Measurements from ENCODE around the gene MARCKSL1. TPM values are rescaled to one million over a fixed set of nuclear protein-coding genes. Genes with fewer than 3 reads are reported as not detected.

Gene MARCKSL1
- 159 TPM for polyA plus RNA-seq (2012; ENCODE audit: low read depth, missing spikeins)

- peak; percentile 63 for FAIRE-seq
- peak; percentile 76 for DNase-seq (ENCODE audit: insufficient read length, low spot score)
These were observed at the start of gene MARCKSL1 for GRCh38 chr1:32335790-32336590. MARCKSL1 (minus strand) TSS chr1:32336233; CDS start chr1:32336033, 200 bp downstream.

GRCh38 chr1:32380057-32380456 lies 44.0 kb upstream of the MARCKSL1 start:
- TF ChIP-seq SPI1 (IDR thresholded peaks at IDR 0.05; ENCODE audit: low read depth, low read length) (no peak), TAF1 (IDR thresholded peaks at IDR 0.05; ENCODE audit: low read depth, low read length) (no peak), PAX5 (IDR thresholded peaks at IDR 0.05; ENCODE audit: insufficient read depth, low read length, severe bottlenecking) (no peak), POLR2AphosphoS5 (IDR thresholded peaks at IDR 0.05; ENCODE audit: low read depth, low read length) (no peak), POU2F2 (IDR thresholded peaks at IDR 0.05; ENCODE audit: low read depth, low read length) (no peak), POLR2A (IDR thresholded peaks at IDR 0.05; ENCODE audit: low read depth, low read length) (no peak)
- DNase-seq (ENCODE audit: insufficient read length, low spot score) (no peak), FAIRE-seq (no peak)

More at GRCh38 chr1:32335790-32336590, at the start of gene MARCKSL1:
- TF ChIP-seq TAF1 (IDR thresholded peaks at IDR 0.05; ENCODE audit: low read depth, low read length) = peak; percentile 80
- peak; percentile 93 for TF ChIP-seq POLR2AphosphoS5 (IDR thresholded peaks at IDR 0.05; ENCODE audit: low read depth, low read length)
- TF ChIP-seq PAX5 (IDR thresholded peaks at IDR 0.05; ENCODE audit: insufficient read depth, low read length, severe bottlenecking) = peak; percentile 60
- peak; percentile 88 for TF ChIP-seq POLR2A (IDR thresholded peaks at IDR 0.05; ENCODE audit: low read depth, low read length)
- TF ChIP-seq SPI1 (IDR thresholded peaks at IDR 0.05; ENCODE audit: low read depth, low read length) = no peak
- peak; percentile 46; the same call in 1 of the 2 replicates for TF ChIP-seq POU2F2 (IDR thresholded peaks at IDR 0.05; ENCODE audit: low read depth, low read length)

GRCh38 chr1:32377541-32378220 lies 41.6 kb upstream of the MARCKSL1 start:
- TF ChIP-seq SPI1 (IDR thresholded peaks at IDR 0.05; ENCODE audit: low read depth, low read length) (no peak), TAF1 (IDR thresholded peaks at IDR 0.05; ENCODE audit: low read depth, low read length) (no peak), POU2F2 (IDR thresholded peaks at IDR 0.05; ENCODE audit: low read depth, low read length) (no peak), POLR2A (IDR thresholded peaks at IDR 0.05; ENCODE audit: low read depth, low read length) (no peak), PAX5 (IDR thresholded peaks at IDR 0.05; ENCODE audit: insufficient read depth, low read length, severe bottlenecking) (no peak), POLR2AphosphoS5 (IDR thresholded peaks at IDR 0.05; ENCODE audit: low read depth, low read length) (no peak)
- FAIRE-seq = no peak
- no peak for DNase-seq (ENCODE audit: insufficient read length, low spot score)

DNA sequence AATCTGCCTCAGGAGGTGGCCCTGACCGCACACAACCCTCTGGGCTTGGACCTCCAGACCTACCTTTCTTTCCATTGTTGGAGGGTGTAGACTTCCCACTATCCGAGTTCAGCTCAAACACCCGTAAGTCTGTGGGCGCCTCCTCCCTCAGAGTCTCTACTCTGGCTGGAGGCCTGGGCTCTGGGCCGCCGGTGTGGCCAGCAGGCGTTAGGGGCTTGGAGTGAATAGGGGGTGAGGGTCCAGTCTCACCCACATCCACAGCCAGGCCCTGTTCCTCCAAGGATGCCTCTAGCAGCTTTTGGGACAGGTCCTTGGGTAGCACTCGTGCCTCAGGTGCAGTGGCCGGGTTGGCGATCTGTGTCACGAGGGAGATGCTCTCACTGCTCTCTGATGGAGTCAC lies 40.2 kb upstream of the MARCKSL1 start:
- FAIRE-seq (no peak), DNase-seq (ENCODE audit: insufficient read length, low spot score) (no peak)
- TF ChIP-seq TAF1 (IDR thresholded peaks at IDR 0.05; ENCODE audit: low read depth, low read length) = no peak
- TF ChIP-seq POLR2AphosphoS5 (IDR thresholded peaks at IDR 0.05; ENCODE audit: low read depth, low read length) = no peak

GRCh38 chr1:32373996-32374592 lies 38.1 kb upstream of the MARCKSL1 start:
- no peak for FAIRE-seq
- DNase-seq (ENCODE audit: insufficient read length, low spot score) = no peak
- no peak for TF ChIP-seq POLR2AphosphoS5 (IDR thresholded peaks at IDR 0.05; ENCODE audit: low read depth, low read length)
- no peak for TF ChIP-seq PAX5 (IDR thresholded peaks at IDR 0.05; ENCODE audit: insufficient read depth, low read length, severe bottlenecking)
- no peak for TF ChIP-seq POLR2A (IDR thresholded peaks at IDR 0.05; ENCODE audit: low read depth, low read length)
- TF ChIP-seq TAF1 (IDR thresholded peaks at IDR 0.05; ENCODE audit: low read depth, low read length) = no peak
- no peak for TF ChIP-seq POU2F2 (IDR thresholded peaks at IDR 0.05; ENCODE audit: low read depth, low read length)
- TF ChIP-seq SPI1 (IDR thresholded peaks at IDR 0.05; ENCODE audit: low read depth, low read length) = no peak

DNA sequence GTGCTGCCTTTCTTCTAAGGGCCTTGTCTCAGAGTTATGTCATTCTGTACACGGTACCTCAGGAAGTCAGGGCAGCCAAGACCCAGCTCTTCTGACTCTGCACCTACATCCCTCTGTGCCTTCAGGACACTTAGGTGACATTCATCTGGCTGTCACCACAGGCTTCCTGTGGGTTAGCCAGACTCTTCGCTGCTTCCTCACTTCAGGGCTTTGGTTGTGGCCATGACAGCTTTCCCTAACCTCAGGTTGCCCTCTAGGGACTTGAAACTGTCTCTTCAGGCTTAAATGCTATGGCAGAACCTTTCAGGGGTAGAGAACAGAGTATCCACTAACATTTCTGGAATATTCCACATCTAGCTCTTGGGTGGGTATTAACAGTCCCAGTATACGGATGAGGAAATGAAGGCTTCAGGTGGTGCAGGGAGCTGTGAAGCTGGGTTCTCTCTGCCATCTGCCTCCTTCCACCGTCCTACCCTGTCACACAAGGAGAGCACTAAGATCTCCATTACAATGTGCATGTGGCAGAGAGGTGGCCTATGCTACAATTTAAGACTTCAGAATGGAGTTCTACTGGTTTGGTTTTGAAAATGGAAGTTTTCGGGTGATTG lies 36.2 kb upstream of the MARCKSL1 start:
- FAIRE-seq (peak; percentile 91), DNase-seq (ENCODE audit: insufficient read length, low spot score) (peak; percentile 38)
- TF ChIP-seq TAF1 (IDR thresholded peaks at IDR 0.05; ENCODE audit: low read depth, low read length) = no peak
- no peak for TF ChIP-seq SPI1 (IDR thresholded peaks at IDR 0.05; ENCODE audit: low read depth, low read length)
- TF ChIP-seq POU2F2 (IDR thresholded peaks at IDR 0.05; ENCODE audit: low read depth, low read length) = no peak
- TF ChIP-seq POLR2AphosphoS5 (IDR thresholded peaks at IDR 0.05; ENCODE audit: low read depth, low read length) = no peak
- TF ChIP-seq POLR2A (IDR thresholded peaks at IDR 0.05; ENCODE audit: low read depth, low read length) = no peak
- no peak for TF ChIP-seq PAX5 (IDR thresholded peaks at IDR 0.05; ENCODE audit: insufficient read depth, low read length, severe bottlenecking)

DNA sequence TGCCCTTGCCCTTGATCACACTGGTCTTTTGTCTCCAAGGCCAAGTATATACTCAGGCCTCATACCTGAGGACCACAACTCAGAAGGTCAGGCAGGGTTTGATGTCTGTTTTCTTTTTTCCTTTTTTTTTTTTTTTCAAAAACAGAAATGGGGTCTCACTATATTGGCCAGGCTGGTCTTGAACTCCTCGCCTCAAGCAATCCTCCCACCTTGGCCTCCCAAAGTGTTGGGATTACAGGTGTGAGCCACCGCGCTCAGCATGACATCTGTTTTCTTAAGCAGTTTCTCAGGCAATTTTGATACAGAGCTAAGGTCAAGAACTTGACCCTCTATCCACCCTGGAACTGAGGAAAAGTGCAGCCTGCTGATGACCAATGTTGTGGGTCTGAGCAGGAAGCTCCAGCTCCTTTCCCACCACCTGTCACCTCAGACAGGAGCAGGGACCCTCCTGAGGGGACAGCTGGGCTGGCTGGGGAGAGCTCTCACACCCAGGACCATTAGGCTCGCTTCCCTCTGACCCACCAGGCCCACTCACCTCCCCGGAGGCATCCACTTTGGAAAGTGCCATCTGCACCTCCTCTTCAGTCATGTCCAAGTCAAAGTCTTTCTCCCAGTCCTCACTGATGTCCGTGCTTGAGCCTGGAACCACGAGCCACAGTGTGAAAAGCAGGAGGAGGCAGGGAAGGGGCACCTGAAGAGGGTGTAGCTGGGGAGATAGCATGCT lies 32.0 kb upstream of the MARCKSL1 start:
- TF ChIP-seq PAX5 (IDR thresholded peaks at IDR 0.05; ENCODE audit: insufficient read depth, low read length, severe bottlenecking) = no peak
- TF ChIP-seq SPI1 (IDR thresholded peaks at IDR 0.05; ENCODE audit: low read depth, low read length) = no peak
- TF ChIP-seq POLR2A (IDR thresholded peaks at IDR 0.05; ENCODE audit: low read depth, low read length) = no peak
- TF ChIP-seq POU2F2 (IDR thresholded peaks at IDR 0.05; ENCODE audit: low read depth, low read length) = no peak
- no peak for TF ChIP-seq TAF1 (IDR thresholded peaks at IDR 0.05; ENCODE audit: low read depth, low read length)
- no peak for TF ChIP-seq POLR2AphosphoS5 (IDR thresholded peaks at IDR 0.05; ENCODE audit: low read depth, low read length)
- DNase-seq (ENCODE audit: insufficient read length, low spot score) (no peak), FAIRE-seq (no peak)

DNA sequence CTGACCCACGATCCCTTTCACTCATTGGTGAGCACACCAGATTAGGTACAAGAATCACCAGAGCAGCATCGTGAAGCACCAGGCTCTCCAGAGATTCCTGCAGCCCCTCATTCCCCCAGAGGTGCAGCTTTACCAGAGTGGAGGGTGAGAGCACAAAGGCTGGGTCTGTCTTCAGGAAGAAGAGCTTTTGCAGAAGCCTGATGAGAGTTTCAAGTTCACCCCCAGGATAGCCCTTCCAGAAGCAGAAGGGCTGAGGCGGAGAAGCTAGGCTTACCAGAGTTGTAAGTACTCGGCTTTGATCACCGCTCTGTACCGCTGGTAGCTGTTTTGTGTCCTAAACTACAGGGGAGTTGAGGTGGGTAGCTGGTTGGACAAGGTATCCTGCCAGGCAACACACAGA lies 29.4 kb upstream of the MARCKSL1 start:
- TF ChIP-seq POU2F2 (IDR thresholded peaks at IDR 0.05; ENCODE audit: low read depth, low read length) (no peak), POLR2A (IDR thresholded peaks at IDR 0.05; ENCODE audit: low read depth, low read length) (no peak), POLR2AphosphoS5 (IDR thresholded peaks at IDR 0.05; ENCODE audit: low read depth, low read length) (no peak), TAF1 (IDR thresholded peaks at IDR 0.05; ENCODE audit: low read depth, low read length) (no peak), PAX5 (IDR thresholded peaks at IDR 0.05; ENCODE audit: insufficient read depth, low read length, severe bottlenecking) (no peak), SPI1 (IDR thresholded peaks at IDR 0.05; ENCODE audit: low read depth, low read length) (no peak)
- FAIRE-seq (no peak), DNase-seq (ENCODE audit: insufficient read length, low spot score) (no peak)

Measured in GM12891 (cell line).